ENCODE results near the gene EYA4.

Gene EYA4, protein sequence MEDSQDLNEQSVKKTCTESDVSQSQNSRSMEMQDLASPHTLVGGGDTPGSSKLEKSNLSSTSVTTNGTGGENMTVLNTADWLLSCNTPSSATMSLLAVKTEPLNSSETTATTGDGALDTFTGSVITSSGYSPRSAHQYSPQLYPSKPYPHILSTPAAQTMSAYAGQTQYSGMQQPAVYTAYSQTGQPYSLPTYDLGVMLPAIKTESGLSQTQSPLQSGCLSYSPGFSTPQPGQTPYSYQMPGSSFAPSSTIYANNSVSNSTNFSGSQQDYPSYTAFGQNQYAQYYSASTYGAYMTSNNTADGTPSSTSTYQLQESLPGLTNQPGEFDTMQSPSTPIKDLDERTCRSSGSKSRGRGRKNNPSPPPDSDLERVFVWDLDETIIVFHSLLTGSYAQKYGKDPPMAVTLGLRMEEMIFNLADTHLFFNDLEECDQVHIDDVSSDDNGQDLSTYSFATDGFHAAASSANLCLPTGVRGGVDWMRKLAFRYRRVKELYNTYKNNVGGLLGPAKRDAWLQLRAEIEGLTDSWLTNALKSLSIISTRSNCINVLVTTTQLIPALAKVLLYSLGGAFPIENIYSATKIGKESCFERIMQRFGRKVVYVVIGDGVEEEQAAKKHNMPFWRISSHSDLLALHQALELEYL

DNA sequence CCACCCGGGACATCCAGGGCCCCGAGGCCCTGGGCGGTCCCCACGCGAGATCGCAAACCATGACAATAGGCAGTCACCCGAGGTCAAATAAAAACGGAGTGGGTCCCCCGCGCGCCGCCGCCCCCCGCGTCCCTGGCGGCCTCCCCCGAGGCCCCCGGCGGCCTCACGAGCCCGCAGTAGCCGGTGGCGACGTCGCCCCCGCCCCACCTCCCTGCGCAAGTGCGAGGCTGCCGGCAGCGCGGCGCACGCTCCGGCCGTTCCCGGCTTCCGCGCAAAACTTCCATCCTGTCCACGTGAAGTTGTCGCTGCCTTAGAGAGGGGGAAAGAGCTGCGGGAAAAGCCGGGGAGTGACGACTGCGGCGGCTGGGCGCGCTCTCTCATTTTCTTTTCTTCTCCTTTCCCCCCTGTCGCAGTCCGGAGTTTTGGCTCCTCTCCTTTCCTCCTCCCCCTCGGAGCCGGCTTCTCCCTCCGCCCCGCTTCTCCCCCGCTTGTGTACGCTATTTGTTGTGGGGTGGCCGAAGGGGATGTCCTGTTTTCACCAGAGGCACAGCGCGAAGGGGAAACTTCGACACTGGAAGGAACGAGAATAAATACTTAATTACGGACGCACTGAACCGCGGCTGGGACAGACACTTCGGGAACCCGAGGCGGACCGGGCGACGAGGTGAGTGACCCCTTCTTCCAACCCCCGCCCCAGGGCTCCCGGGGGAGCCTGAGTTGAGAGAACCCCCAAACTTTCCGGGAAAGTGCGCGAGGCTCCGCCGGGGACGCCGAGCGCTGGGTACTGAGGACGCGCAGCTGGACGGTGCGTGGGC lies at the start of gene EYA4:
TSS of gene EYA4 (plus strand) at position 272 of the 815 bp plus-strand sequence. CDS start 33,424 bp downstream, outside the sequence.
- no peak for DNase-seq

DNA sequence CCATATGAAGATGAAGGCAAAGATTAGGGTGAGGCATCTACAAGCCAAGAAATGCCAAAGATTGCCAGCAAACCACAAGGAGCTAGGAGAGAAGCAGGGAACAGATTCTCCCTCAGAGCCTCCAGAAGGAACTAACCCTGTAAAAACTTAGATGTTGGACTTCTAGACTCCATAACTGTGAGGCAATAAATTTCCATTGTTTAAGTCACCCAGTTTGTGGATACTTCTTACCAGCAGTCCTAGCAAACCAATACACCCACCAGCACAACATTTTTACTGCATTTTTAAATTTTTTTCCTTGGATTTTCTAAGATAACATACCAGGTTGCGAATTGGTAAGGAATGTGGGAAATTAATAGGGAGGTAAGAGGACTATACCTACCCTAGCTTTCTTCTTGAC lies 47.8 kb upstream of the EYA4 start:
- no peak for DNase-seq

DNA sequence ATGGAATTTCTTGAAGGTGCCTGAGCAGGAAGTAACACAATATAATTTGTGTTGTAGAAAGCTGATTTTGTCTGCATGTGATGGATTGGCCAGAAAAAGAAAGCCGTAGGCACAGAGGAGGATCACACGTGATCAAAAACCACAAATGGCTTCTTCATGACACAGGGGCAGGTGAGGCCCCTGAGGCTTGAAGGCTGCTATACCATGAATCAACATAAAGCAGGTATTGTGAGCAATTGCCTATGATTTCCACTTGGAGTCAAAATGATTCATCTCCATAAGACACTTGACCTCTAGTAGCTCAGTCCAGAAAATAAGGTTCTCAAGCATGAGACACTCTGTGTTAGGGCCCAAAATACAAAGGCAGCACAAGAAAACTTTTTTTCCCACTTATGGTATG lies 42.4 kb upstream of the EYA4 start:
- no peak for DNase-seq

DNA sequence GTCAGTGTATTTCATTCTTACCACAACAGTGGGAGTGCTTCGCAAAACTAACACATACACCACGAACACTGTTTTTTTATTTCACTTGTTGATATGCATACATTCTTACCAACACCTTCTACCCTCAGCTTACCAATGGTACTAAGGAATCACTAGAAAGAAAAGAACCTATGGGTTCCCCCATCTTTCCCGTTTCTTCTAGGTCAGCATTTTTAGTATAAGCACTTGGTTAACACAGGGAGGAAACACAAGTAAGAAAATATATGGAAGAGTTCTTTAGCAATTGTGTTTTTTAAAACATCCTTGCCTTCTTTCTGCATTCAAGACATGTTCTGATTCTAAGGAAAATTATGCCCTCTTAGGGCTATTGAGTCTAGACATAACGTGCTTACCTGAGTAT lies 39.9 kb upstream of the EYA4 start:
- no peak for DNase-seq

DNA sequence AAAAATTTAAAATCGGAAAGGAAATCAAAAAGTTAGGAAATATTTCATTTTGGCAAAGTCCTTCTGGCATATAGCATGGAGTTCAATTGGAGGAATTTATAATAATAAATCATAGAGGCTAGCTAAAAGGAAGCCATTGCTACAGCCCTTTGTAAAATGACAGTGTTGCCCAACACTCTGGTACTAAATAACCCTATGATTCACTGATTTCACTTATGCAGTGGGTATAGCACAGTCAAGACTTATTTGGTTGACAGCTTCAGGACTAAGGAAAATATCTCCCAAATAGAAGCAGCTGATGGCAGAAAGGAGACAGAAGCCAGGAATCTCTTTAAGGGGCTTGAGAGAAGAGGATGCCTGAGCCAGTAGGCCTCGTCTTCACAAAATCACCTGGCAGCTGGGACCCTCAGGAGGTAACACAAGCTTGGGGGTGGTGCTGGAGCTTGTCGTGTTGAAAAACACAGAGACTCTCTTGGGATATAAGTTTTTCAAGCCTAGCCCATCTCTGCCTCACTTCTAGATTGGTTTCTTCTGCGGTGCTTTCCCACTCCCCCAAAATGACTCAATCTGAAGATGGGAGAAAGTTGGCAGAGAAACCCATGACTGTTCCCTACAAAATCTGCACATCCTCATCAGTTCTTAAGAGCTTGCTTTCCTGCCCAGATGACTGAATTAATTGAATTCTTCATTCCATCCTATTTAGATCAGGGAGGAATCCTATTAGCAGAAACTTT lies 38.4 kb upstream of the EYA4 start:
- DNase-seq, result no peak

DNA sequence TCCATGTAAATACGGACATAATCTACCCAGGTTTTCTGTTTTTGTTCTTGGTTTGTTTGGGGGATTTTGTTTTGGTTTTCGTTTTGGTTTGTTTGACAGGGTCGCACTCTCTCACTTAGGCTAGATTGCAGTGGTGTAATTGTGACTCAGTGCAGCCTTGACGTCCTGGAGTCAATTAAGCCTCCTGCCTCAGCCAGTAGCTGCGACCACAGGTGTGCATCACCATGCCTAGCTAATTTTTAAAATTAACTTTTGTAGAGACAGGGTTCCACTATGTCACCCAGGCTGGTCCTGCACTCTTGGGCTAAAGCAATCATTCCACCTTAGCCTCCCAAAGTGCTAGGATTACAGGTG lies 37.8 kb upstream of the EYA4 start:
- no peak for DNase-seq

DNA sequence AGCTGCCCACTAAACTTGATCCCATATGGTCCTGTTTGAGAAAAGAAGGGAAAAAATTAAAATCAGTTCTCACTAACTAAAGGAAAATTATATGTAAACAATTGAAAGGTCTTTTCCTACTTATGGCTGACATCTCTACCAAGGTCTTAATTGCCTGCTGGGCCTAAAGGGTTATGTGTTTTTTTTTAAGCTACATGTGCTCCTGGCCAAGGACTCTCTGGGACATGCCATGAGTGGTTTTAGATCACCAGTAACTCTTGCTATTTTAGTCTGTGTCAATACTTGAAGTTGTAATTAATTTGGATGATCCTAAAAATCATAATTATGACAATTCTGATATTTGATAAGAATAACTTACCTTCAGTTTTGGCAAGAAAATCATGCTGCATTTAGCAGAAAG lies 35.9 kb upstream of the EYA4 start:
- DNase-seq, result no peak

DNA sequence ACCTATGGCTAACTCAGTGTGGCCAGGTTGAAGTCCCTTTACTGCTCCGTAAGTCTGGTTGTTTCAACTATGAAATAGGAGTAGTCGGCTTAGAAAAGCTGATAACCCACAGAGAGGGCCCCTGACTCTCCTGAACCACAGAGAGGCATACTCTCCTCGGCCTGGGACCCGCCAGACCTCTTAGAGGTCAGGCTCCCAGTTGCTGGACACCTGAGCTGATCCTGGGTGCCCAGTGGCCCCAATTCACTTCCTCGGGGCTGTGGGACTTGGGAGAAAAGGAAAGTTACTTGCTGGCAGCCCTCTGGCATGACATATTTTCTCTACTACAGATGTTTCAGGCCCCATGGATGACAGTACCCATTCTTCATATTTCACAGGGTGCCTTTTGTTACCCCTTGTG lies 34.2 kb upstream of the EYA4 start:
- DNase-seq, result no peak

DNA sequence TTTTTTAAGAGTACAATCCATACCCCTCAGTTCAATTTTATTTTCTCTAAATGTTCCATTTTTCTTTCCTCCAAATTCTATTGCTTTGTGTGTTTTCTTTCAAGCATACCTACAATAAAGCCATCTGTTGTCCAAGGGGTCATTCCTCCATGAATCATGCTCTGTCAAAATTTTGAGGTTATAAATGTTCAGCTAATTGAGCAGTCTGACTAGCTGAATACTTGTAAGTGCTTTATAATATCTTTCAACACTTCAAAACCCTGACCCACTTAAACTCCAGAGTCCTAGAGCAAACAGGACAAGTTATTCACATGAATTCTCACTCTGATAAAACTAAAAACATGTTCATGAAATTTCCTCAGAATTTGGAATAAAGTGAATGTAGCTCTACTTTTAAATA lies 33.4 kb upstream of the EYA4 start:
- no peak for DNase-seq

DNA sequence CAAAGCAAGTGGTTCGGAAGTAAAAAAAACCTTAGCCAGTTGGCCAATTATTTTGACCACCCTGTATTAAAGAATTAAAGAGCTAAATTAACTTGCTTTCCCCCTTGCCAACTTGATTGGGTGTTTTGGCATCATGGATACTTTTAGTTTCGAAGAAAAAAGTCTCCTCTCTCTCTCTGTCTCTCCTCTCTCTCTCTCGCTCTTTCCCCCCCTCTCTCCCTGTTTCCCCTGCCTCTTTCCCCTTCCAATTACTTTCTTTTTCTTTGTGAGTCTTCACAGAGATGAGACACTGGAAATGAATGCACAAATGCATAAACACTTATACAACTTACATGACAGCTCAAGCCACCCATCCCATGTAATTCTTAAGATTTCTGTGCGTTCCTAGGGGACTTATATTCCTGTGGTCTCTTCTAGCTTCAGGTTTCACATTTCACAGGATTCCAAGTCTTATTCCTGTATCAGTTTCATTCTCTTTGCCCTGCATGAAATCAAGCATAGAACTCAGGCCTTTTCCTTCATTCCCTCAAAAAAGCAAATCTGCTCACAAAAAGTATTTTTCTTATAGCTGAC lies 32.9 kb upstream of the EYA4 start:
- no peak for DNase-seq

DNA sequence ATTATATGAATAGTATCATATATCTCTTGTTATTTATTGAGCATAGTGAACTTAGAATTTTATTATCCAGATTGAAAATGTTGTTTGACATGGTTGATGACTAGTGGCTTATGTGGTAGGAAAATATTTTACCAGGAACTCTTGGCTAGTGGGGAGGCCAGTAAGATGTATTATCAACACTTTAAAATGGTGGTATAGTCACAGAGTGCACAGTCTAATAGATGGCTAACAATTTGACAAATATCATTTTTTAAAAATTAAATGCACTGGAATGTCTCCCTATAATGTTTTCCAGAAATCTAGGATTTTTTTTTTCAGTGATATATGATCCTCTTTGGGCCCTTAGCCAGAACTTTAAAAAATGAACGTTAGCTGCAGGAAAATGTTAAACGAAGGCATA lies 26.9 kb upstream of the EYA4 start:
- no peak for DNase-seq

DNA sequence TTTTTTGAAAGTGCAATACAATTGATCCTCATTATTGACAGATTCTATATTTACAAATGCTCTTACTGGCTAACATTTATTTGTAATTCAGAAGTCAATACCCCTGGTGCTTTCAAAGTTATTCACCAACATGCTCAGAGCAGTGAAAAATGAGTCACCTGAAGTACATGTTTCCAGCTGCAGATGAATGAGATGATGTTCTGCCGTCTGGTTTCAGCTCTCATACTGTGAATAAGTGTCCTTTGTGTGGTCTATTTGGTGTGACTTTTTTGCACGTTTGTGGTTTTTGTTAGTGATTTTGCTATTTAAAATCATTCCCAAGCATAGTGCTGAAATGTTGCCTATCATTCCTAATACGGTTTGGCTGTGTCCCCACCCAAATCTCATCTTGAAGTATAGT lies 22.3 kb upstream of the EYA4 start:
- no peak for DNase-seq

DNA sequence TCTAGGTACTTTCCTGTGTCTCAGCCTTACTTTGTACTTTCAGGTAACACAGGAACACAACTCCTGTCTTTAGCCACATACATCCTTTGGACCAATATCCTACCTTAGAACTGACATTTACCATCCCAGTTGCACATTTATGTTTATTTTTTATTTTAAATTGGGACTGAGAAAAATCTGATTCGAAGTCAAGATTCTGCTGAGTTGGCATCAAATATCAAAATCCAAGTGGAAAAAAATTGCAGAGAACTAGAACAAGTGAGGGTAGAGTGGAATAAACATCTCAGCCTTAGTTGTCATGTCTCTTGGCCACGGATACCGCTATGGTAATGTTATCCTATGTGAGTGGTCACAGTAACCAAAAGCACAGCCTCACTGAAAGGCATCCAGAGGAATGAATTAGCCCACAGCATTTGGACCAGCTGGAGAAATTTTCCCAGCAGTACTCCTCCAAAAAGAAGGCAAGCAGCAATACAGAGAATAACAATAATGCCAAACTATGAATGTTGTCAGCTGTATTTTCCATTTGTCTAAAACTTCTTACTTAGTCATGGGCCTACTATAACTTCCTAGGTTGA lies 17.6 kb upstream of the EYA4 start:
- no peak for DNase-seq

DNA sequence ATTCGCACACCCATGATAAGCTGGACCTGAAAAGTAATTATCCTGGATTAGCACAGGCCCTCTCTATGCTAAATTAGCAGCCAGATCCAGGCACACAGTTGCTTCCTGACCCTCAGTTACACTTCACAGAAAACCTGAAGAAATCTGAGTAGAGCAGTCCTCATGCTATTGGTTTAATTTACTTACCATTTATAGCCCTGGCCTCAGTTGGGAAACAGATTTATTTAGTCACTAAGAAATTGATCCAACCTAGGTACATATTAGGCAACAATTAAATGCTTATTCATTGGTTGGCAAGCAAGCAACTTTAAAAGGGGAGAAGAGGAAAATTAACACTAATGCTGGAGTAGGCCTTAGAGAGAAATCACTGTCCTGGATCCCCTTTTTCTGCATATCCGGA lies 15.6 kb upstream of the EYA4 start:
- no peak for DNase-seq

DNA sequence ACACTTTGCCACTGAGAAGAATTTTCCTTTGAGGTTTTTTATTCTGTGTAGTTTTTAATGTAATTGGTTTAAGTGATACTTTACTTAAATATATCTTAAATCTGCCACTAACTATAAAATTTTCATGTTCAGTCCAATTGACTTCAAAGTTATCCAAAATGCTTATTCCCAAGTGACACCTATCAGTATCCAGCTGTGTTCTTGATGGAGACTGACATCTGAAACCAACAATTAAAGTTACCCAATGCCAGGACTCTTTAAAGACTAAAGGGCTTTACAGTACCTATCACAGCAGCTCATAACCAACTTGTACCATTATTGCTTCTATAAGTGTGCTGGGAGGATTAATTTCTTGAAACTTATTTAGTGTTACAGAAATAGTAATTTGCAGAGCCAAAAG lies 13.8 kb upstream of the EYA4 start:
- no peak for DNase-seq

DNA sequence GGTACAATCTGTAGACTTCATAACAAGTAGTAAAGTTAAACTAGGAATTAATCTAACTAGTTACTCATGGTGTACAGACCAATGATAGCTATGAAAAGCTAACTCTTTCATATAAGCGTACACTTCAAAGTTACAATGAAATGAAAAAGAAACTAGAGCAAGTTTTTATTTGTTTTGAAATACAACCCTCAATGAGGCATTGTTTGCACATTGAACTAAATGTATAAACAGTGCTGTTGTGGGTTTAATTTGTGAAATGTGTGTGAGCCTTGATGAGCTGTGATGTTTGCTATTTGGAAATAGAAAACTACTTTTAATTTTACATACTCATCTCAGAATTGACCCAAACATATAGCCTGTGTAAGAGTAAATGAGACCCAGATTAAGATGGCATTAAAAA lies 11.1 kb upstream of the EYA4 start:
- DNase-seq, result no peak

DNA sequence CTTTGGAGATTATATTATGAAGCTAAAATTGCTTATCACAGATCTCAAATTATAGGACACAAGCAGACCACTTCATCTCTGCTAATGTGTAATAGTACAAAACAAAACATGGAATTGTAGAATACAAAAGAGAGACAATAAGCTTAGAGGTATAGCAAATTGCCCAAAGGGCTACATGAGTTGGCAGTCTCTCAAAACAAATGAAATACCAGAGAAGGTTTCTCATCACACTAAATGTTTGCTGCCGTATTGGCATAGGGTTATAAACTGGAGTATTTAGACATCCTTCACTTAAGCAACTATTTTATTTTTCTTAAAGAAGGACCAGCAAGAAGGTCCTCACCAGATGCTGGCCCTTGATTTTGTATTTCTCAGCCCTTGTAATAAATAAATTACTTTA lies 5.9 kb upstream of the EYA4 start:
- DNase-seq, result no peak

DNA sequence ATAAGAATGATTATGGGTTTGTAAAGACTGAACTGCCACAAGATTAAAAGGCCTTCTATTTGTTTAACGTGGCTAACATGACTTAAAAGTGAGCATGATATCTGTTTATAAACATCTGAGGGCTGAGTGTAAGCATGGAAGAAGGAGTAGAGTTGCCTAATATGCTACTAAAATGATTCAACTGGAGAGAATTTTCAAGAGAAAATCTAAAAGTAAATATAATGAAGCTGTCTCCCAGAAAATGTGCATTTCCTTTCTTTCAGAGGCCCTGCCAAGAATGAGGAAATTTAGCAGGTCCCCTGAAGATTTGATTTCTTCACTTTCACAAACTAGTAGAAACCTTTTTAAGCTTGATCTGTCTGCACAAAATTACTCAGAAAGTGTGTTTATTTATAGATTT lies 4.2 kb upstream of the EYA4 start:
- DNase-seq, result no peak

DNA sequence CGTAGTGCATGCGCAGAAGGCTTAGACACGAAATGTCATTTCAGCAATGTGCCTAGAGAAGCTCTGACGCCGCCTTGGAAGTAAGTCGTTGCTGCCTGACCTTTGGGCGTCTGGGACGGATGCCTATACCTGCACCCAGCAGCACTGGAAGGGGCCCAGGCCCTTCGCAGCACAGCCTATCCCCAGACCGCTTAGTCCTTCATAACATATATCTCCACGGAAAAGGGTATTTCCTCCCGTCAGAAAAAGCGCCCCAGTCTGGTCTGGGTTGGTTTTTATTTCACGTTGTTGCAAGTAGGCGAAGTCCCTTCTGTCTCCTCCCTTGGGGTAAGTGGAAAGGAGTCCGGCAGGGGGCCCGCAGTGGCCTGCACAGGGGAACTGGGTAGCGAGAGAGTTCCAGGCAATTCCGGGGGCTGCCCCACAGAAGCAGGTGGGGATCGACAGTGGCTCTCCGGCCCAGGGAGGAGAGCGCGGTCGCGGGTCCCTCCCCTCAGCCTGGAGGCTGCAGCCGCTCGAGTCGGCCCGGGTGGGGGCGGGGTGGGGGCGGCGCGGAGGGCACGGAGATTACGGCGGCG lies 559 bp upstream of the EYA4 start:
- DNase-seq, result no peak

DNA sequence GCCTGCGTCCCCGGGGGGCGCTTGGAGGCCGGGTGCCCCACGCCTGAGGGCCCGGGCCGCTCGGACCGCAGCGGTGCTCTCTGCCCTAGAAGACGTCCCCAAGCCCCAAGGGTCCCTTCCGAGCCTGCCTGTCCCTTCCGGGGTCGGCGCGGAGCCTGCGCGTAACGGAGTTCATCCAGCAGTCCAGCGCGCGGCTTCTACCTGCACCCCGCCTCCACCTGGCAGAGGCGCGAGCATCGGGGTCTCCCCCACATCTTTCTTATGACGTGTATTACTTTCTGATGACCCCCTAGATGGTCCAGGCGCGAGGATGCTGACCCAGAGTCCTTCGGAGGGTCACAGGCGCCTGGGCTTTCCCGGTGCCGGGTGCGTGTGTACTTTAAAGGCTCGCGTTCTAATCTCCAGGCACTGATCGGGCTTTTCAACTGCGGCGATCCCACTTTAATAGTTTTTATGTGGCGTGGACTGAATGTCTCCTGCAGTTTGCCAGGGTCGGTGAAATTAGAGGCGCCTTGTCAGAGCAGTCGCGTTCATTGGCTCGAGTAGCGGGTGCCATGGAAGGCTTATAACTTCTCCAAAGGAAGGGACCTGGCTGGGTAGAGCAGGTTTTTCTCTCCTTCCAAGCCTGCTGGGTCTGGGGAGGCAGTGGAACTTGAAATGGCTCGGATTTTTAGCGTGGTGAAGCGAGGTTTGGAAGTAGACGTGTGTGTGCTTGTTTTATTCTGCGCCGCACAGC lies 912 bp downstream of the EYA4 start:
- no peak for DNase-seq

All from activated gamma-delta T cell treated with Interleukin-2 at 50 U/mL for 16 hours (primary cell).